ENCODE data around the gene MFSD2A. TPM values are rescaled to one million over a fixed set of nuclear protein-coding genes. Genes with fewer than 3 reads are reported as not detected.
"Not testable (repeated sequence)": the region's sequence is repeated elsewhere in the genome, so short reads cannot be mapped to it uniquely, and the experiment has no call there.

Gene MFSD2A
- total RNA-seq, 1 donor from 2014 or later = 12.3 TPM

GRCh38 chr1:39987869-39988268, 32.9 kb downstream of the MFSD2A start:
- peak; percentile 38 for ATAC-seq
- intact Hi-C loops (cut with DNase I) = no loop called here
- no peak for DNase-seq (ENCODE audit: low spot score)

DNA sequence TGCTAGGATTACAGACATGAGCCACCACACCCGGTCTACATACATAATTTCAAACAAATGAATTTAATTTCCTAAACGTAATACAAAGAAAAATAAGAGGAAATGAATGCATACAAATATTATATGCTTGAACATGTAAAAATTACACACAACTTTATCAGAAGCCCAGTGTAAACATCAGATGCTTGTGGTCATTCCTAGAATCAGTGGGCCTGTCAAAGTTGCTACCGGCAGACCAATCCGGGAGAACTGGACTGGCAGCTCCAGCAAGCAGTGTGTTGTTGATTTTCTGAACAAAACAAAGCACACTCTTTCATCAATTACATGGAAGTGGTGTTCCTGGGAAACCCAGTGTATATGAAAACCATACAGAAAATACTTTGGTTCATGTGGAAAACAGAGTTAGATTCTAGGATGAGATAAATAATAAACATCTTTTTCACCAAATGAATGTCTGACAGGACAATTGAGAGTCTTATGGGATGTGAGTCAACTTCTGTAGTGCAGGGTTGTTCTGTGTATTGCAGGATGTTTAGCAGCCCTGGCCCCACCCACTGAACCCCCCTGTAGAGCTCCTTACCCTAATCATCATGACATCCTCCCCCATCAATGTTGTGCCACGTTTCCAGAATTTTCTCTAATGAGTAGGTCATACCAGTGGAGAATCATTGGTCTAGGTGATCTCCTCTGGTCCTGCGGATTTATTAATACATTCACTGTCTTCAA, 33.8 kb downstream of the MFSD2A start:
- ATAC-seq = no peak
- no peak for DNase-seq (ENCODE audit: low spot score)
- intact Hi-C loops (cut with DNase I) = no loop called here

DNA sequence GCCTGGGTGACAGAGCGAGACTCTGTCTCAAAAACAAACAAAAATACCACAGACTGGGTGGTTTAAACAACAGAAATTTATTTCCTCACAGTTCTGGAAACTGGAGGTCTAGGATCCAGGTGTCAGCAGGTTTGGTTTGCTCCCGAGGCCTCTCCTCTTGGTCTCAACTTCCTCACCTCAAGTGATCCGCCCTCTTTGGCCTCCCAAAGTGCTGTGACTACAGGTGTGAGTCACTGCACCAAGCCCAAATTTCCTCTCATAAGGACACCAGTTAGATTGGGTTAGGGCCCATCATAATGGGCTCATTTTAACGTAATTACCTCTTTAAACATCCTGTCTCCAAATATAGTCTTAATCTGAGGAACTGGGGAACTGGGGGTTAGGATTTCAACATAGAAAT, 35.5 kb downstream of the MFSD2A start:
- intact Hi-C loops (cut with DNase I) = no loop called here
- DNase-seq (ENCODE audit: low spot score) = no peak
- no peak for ATAC-seq

DNA sequence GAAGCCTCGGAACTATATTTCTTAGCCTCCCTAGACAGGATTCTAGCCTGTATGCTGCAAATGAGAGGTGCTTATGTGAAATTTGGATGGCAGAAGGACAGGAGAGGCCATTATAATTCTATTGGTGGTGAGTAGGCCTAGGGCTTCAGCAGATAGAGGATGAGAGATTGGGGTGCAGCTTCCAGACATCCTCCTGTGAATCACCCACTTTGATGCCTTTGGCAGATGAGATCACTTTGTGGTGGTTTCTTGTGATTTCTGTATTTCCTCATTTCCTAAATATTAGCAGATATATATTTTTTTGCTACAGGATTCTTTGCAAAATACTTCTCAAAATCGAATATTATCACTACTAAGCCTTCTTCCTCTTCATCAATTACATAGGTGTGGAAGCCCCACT, 37.3 kb downstream of the MFSD2A start:
- intact Hi-C loops (cut with DNase I) = no loop called here
- DNase-seq (ENCODE audit: low spot score) = no peak
- ATAC-seq = no peak

GRCh38 chr1:39992888-39993287, 37.9 kb downstream of the MFSD2A start:
- DNase-seq (ENCODE audit: low spot score) = no peak
- intact Hi-C loops (cut with DNase I) = no loop called here

DNA sequence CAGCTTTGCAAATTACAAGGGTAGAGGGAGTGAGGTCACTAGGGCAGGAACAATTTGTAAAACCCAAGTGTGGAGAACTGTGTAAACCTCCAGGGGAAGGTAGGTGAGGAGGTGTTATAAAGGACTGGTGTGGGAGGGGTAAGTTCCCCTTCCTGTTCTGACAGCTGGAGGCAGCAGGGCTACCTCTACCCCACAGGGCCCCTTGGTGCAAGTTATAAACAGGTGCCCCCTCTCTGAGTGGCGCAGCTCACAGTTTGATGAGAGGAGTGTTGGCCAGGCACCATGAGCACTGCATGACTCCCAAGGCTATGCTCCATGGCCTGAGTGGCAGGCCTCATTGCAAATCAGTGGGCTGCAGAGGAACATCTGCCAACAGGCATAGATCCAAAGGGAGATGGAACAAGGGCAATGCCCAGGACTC, 41.0 kb downstream of the MFSD2A start:
- intact Hi-C loops (cut with DNase I) = no loop called here

More at GRCh38 chr1:39992888-39993287, 37.9 kb downstream of the MFSD2A start:
- no peak for ATAC-seq

GRCh38 chr1:39996396-39997004, 41.6 kb downstream of the MFSD2A start:
- intact Hi-C loops (cut with DNase I) = no loop called here
- DNase-seq (ENCODE audit: low spot score) (no peak), ATAC-seq (no peak)

More for the DNA sequence above, 41.0 kb downstream of the MFSD2A start:
- ATAC-seq (no peak), DNase-seq (ENCODE audit: low spot score) (no peak)

- ATAC-seq = no peak
- DNase-seq (ENCODE audit: low spot score) = no peak
- intact Hi-C loops (cut with DNase I) = no loop called here
Measured at GRCh38 chr1:40001456-40001855, 46.5 kb downstream of the MFSD2A start.

DNA sequence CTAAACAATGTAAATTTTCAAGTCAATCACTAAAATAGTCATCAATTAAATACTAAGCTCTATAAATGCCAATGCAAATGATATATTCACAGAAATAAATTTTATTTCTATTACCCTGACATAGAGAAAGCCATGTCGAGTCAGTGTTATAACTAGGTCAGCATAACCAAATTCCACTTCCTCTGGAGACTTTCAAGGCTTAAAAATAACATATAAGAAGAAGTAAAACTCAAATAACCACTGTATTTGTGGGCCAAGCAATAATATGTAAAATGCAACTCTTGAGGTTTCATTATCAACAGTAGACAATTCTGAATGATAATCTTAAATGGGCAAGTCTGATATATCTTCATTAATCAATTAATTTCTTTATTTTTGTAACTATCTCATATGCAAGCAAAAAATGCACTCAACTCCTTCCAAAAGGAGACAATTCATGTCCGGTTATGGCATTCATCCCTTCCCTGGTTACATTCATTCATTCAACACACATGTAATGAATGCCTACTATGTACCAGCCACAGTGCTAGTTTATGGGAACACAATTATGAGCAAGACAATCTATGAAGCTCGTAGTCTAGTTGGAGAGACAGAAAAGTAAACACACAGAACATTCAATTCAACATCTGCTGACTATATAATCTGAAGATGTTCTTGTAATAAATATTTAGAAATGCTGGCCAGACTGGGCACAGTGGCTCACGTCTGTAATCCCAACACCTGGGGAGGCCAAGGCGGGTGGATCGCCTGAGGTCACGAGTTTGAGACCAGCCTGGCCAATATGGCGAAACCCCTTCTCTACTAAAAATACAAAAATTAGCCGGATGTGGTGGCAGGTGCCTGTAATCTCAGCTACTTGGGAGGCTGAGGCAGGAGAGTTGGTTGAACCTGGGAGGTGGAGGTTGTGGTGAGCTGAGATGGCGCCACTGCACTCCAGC, 48.5 kb downstream of the MFSD2A start:
- ATAC-seq (no peak), DNase-seq (ENCODE audit: low spot score) (no peak)
- intact Hi-C loops (cut with DNase I) = no loop called here

DNA sequence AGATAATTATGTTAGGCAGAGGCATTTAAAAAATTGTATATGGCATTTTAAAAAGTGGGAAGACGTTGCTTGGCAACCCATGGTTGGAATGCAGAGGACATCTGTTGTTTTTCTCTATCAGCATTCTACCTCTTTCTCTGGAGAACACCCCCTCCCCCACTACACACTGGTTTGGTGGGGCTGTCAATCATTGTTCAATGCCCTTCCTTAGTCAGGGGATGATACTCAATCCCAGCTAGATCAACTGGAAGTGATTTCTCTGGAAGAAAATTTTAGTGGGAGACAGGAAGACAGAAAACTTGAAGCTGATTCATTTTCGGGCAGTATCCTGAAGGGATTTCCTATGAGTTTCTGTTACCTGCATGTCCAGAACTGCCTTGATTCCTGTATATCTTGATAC, 49.9 kb downstream of the MFSD2A start:
- intact Hi-C loops (cut with DNase I) = no loop called here
- DNase-seq (ENCODE audit: low spot score) = no peak
- ATAC-seq = no peak

DNA sequence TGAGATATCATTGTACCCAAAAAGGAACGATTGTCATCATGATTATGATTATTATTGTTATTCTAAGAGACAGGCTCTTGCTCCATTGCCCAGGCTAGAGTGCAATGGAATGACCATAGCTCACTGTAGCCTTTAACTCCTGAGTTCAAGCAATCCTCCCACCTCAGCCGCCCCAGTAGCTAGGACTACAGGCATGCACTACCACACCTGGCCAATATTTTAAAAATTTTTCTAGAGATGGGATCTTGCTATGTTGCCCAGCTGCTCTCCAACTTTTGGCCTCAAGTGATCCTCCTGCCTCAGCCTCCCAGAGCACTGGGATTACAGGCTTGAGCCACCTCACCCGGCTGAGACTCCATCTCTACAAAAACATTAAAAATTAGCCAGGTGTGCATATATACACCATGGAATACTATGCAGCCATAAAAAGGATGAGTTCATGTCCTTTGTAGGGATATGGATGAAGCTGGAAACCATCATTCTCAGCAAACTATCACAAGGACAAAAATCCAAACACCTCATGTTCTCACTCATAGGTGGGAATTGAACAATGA, 52.6 kb downstream of the MFSD2A start:
- ATAC-seq; intact Hi-C loops (cut with DNase I): not testable (repeated sequence)

GRCh38 chr1:40011198-40011597, 56.3 kb downstream of the MFSD2A start:
- intact Hi-C loops (cut with DNase I) = no loop called here
- DNase-seq (ENCODE audit: low spot score) (no peak), ATAC-seq (no peak)

More for the DNA sequence above, 52.6 kb downstream of the MFSD2A start:
- not testable (repeated sequence) for DNase-seq (ENCODE audit: low spot score)

GRCh38 chr1:40014253-40014706, 59.3 kb downstream of the MFSD2A start:
- DNase-seq (ENCODE audit: low spot score) (no peak), ATAC-seq (no peak)
- intact Hi-C loops (cut with DNase I) = no loop called here

- intact Hi-C loops (cut with DNase I) = no loop called here
- DNase-seq (ENCODE audit: low spot score) = no peak
- no peak for ATAC-seq
Measured at GRCh38 chr1:40014812-40015594, 60.1 kb downstream of the MFSD2A start.

GRCh38 chr1:40017951-40018575, 63.1 kb downstream of the MFSD2A start:
- DNase-seq (ENCODE audit: low spot score) = no peak
- intact Hi-C loops (cut with DNase I) = no loop called here
- no peak for ATAC-seq

Data from sciatic nerve (tissue), 2 donors.